GM12872 (cell line): ENCODE measurements around the gene APBB2.

Experiments used
- TF ChIP-seq, protein P1 (sequence below): IDR thresholded peaks from 3 replicates; pipeline ENCODE4 v1.5.1; 2011; ENCODE audit warnings: low read depth, mild to moderate bottlenecking, low read length, moderate library complexity; ENCODE audit not compliant: insufficient read depth

APBB2 gene

GRCh38 chr4:40785727-40786126 lies 428.6 kb downstream of the APBB2 start:
- TF ChIP-seq, protein P1, sequence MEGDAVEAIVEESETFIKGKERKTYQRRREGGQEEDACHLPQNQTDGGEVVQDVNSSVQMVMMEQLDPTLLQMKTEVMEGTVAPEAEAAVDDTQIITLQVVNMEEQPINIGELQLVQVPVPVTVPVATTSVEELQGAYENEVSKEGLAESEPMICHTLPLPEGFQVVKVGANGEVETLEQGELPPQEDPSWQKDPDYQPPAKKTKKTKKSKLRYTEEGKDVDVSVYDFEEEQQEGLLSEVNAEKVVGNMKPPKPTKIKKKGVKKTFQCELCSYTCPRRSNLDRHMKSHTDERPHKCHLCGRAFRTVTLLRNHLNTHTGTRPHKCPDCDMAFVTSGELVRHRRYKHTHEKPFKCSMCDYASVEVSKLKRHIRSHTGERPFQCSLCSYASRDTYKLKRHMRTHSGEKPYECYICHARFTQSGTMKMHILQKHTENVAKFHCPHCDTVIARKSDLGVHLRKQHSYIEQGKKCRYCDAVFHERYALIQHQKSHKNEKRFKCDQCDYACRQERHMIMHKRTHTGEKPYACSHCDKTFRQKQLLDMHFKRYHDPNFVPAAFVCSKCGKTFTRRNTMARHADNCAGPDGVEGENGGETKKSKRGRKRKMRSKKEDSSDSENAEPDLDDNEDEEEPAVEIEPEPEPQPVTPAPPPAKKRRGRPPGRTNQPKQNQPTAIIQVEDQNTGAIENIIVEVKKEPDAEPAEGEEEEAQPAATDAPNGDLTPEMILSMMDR = no peak

DNA sequence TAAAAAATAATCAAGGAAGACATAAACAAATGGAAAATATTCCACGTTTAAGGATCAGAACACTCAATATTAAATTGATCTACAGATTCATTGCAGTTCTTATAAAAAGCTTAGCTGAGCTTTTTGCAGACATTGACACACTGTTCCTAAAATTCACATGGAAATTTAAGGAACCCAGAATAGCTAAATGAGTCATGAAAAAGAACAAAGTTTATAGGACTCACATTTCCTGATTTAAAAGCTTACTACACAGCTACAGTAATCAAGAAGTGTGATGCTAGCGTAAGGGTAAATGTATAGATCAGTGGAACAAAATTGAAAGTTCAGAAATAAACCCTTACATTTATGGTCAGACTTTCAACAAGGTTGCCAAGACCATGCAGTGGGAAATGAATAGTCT lies 431.5 kb downstream of the APBB2 start:
- TF ChIP-seq, protein P1 = no peak

DNA sequence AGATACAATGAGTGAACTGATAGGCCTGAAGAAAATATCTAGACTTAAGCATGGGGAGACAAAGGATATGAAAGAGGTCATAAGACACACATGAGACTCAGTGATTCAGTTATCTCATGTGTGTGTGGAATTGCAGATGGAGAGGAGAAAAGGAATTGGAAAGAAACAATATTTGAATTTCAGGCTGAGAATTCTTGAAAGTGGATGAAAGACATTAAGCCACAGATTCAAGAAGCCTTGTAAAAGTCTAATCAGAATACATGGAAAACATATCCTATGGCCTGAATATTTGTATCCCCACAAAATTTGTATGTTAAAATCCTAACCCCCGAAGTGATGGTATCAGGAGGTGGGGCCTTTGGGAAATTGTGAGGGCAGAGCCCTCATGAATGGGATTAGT lies 436.3 kb downstream of the APBB2 start:
- TF ChIP-seq, protein P1 = no peak

DNA sequence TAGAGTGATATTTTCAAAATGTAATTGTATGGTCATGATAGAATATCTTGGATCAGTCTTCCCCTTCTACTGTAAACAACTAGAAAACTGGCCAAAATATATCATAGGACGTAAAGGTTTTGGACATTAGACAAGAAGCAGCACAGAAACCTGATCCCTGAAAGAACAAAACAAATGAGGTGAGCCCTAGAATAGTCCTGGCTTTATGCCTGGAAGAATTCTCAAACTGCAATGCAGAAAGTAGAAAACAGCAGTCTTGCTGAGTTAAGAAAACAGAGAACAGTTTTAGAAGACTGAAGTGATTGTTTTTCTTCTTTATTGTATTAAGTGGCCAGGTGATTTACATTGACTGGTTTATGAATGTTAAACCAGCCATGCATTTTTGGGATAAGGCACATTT lies 445.1 kb downstream of the APBB2 start:
- TF ChIP-seq, protein P1 = no peak

GRCh38 chr4:40763228-40763716 lies 451.1 kb downstream of the APBB2 start:
- TF ChIP-seq, protein P1 = no peak
